NCI-H82 (cell line): ENCODE results near the gene PWWP2B.
"Not testable (repeated sequence)": the region's sequence is repeated elsewhere in the genome, so short reads cannot be mapped to it uniquely, and the experiment has no call there.

Experiments
- DNase-seq: peaks from one replicate; lab custom pipeline; 2025; lab: John Stamatoyannopoulos, UW

PWWP2B gene

GRCh38 chr10:132363921-132364593 is 32.9 kb upstream of the PWWP2B start:
- DNase-seq: peak; percentile 31

- DNase-seq: no peak
These were observed 32.4 kb upstream of the PWWP2B start for GRCh38 chr10:132364594-132364970.

- DNase-seq: no peak
These were observed 31.9 kb upstream of the PWWP2B start for GRCh38 chr10:132365102-132365501.

- no peak for DNase-seq
These were observed 31.0 kb upstream of the PWWP2B start for GRCh38 chr10:132366006-132366405.

- DNase-seq: no peak
These were observed 30.5 kb upstream of the PWWP2B start for GRCh38 chr10:132366499-132366898.

- DNase-seq: no peak
These were observed 28.6 kb upstream of the PWWP2B start for GRCh38 chr10:132368391-132368790.

DNA sequence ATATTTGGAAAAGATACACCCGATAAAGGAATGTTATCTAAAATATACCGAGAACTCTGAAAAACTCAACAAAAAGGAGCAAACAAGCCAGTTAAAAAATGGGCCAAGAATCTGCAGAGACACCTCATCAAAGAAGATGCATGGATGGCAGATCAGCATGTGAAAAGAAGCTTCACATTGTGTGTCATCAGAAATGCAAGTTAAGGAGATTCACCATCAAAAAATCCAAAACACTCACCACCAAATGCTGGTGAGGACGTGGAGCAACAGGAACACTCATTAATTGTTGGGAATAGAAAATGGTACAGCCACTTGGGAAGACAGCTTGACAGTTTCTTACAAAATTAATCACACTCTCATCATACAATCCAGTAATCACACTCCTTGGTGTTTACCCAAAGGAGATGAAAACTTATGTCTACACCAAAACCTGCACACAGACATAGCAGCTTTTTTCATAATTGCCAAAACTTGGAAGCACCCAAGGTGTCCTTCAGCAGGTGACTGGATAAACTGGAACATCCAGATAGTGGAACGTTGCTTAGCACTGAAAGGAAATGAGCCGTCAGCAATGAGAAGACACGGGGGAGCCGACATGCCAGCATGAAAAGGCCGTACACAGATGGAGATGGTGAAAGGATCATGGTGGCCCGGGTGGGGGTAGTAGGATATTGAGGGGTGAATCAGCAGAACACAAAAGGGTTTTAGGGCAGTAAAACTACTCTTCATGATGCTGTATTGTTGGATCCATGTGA is 27.9 kb upstream of the PWWP2B start:
- DNase-seq: no peak

- DNase-seq: no peak
These were observed 27.3 kb upstream of the PWWP2B start for GRCh38 chr10:132369636-132370185.

DNA sequence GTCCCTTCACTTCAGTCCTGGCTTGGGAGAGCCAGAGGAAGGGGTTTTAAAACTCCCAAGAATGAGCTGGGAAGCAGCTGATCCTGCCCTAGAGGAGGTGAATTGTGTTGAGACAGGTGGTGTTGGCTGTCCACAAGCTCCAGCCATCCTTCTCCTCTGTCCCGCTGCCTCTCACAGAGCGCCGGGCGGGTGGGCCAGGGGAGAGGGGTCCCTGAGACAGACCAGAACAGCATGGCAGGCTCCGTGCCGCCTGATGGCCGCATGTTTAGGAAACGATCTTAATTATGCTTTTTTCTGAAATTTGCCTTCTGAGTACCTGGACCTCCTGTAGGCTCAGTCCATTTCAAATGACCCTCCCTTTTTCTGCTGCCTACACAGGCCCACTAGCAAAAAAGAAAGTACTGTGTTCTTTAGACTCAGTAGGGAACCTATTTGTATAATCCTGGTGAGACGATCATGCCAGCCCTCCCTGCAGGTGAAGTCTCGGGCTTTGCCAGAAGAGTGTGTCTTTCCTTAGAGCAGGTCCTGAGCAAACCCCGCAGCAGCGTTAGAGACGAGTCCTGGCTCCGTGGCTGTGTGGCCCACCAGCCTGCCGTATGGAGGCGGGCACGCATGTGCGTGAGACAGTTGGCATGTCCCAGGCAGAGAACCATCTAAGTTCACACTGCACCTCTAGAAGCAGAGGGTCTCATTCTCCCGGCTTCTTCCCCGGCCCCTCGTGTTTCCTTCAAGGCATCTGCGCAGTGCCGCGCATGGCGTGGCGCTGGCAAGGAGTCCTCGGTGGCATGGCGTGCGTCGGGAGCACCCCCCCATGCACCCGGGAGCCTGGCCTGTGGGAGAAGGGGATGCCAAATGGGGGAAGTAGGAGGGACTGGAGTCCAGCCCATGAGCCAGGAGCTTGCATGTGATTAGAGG is 26.3 kb upstream of the PWWP2B start:
- DNase-seq: no peak

DNA sequence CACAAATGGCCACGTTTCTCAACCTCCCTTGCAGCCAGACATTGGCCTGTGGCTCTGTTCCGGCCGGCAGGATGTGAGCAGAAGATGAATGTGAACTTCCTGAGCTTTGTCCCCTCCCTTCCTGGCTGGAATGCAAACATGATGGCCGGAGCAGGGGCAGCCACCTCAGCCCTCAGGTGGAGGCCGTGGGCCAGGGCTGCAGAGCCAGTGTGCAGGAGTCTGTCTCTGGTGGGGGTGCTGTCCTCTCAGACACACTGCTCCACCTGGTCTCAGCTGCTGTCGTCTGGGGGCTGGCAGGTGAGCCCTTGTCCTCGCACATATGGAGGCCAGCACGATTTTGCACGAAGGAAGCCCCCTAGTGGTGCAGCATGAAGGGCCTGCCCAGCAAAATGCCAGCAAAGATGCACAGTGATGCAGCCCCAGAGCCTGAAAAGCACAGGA is 25.3 kb upstream of the PWWP2B start:
- DNase-seq: no peak

- DNase-seq: no peak
These were observed 24.4 kb upstream of the PWWP2B start for GRCh38 chr10:132372516-132373095.

- DNase-seq: no peak
These were observed 23.6 kb upstream of the PWWP2B start for GRCh38 chr10:132373241-132373955.

DNA sequence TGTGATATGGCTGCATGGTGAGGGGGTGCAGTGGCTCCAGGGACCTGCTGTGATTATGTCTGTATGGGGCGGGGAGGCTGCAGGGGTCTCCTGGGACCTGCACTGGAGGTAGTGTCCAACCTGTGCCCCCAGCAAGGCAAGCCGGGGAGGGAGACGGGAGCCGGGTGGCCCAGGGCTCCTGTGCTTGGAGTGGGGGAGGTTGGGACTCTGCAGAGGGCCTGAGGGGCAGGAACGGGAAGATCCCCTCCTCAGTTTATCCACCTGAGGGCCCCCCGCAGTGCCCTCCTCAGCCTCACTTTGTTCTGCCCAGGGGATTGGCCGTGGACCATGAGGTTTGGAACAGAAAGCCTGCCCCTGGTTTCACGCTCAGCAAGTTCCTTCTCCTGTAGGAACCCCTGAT is 22.8 kb upstream of the PWWP2B start:
- DNase-seq: no peak

GRCh38 chr10:132374612-132375011 is 22.4 kb upstream of the PWWP2B start:
- DNase-seq: no peak

- DNase-seq: no peak
These were observed 21.7 kb upstream of the PWWP2B start for GRCh38 chr10:132375116-132375794.

GRCh38 chr10:132375795-132376297 is 21.2 kb upstream of the PWWP2B start:
- DNase-seq: no peak

DNA sequence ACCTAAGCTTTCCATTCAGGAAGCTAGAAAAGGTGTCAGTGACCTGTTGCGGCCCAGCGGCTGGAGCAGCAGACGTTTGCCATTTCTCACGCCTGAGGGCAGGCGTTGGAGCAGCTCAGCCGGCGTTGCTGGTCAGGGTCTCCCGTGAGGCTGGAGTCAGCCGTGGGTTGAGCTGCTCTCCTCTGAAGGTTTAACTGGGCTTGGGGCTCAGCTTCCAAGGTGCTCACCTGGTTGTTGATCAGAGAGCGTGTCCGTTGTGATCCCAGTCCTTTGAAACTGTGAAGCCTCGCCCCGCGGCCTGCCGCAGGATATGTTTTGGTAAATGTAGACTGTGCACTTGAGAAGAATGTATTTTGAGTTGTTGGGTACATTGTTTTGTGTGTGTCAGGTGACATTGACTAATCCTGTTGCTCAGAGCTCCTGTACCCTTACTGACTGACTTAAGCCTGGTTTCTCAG is 20.6 kb upstream of the PWWP2B start:
- DNase-seq: no peak

DNA sequence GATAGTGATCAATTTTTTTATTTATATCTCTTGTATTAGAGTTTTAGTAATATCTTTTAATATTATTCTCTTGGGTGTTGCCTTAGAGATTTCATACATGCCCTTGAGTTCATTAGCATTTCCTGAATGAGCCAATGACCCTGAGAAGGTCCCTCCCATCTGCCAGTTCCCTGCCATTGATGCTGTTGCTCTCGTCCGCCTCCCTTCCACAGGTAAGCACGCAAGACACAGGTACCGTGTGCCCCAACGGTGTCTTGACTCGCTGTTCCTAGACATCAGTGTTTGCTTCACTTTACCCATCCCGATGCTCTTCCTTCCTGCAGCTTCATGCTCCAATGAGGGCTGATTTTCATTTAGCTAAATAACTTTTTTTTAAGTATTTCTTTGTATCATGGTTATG is 19.7 kb upstream of the PWWP2B start:
- DNase-seq: no peak

DNA sequence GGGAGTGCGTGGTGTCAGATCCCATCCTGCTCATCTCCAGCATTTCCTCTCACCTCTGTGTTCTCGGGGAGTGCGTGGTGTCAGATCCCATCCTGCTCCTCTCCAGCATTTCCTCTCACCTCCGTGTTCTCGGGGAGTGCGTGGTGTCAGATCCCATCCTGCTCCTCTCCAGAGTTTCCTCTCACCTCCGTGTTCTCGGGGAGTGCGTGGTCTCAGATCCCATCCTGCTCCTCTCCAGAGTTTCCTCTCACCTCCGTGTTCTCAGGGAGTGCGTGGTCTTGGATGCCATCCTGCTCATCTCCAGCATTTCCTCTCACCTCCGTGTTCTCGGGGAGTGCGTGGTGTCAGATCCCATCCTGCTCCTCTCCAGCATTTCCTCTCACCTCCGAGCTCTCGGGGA is 18.0 kb upstream of the PWWP2B start:
- not testable (repeated sequence) for DNase-seq

- not testable (repeated sequence) for DNase-seq
These were observed 16.0 kb upstream of the PWWP2B start for GRCh38 chr10:132380986-132381385.
